Right ventricle myocardium inferior (tissue), 1 donor: ENCODE data around the gene GTF3C1. TPM values are rescaled to one million over a fixed set of nuclear protein-coding genes. Genes with fewer than 3 reads are reported as not detected.
"Not testable (repeated sequence)": the region's sequence is repeated elsewhere in the genome, so short reads cannot be mapped to it uniquely, and the experiment has no call there.

Experiments
- ATAC-seq: fragments of 200-7000 bp; cut with Tn5 transposase; one replicate; pipeline ENCODE4 v1.9.1; 2020; ENCODE audit warnings: mild to moderate bottlenecking, moderate library complexity
- DNase-seq: peaks from one replicate; pipeline ENCODE4 v3.0.0; 2021; ENCODE audit errors: missing footprints
- intact Hi-C: fragments of 100-400 bp; cut with DNase I; formaldehyde crosslinking; loops from one replicate; pipeline ENCODE4 v1.11.0; 2022
- total RNA-seq: library from RNA; stranded (reverse); fragmentation: NEBNext Ultra II Directional; extraction: Animal tissue kit (Norgen Biotek cat#: 25700); gene quantifications from one replicate; pipeline ENCODE4 v1.2.1, GENCODE V29; 2021
- donor health status: DM: no; HTN: yes; CAD: no; lungs with severe emphysema.

The GTF3C1 gene
- total RNA-seq, 1 donor from 2014 or later = 45.1 TPM

GRCh38 chr16:27458987-27459688 is 90.6 kb downstream of the GTF3C1 start:
- intact Hi-C loops = loop anchor here (5.0 to 10.0 kb wide), 3 partner anchors 237 to 1622 kb away; partner anchors contain the start of gene KDM8

GRCh38 chr16:27458258-27458657 is 91.5 kb downstream of the GTF3C1 start:
- ATAC-seq (no peak), DNase-seq (no peak)
- intact Hi-C loops = loop anchor here (5.0 to 10.0 kb wide), 3 partner anchors 236 to 1621 kb away; partner anchors contain the start of gene KDM8

More at GRCh38 chr16:27458987-27459688, 90.6 kb downstream of the GTF3C1 start:
- ATAC-seq (no peak), DNase-seq (no peak)

- not testable (repeated sequence) for DNase-seq
Observed at GRCh38 chr16:27457605-27457900, 92.2 kb downstream of the GTF3C1 start.

GRCh38 chr16:27455700-27456099 is 94.0 kb downstream of the GTF3C1 start:
- intact Hi-C loops = loop anchor here (2.0 to 10.0 kb wide), 5 partner anchors 87 to 1618 kb away; partner anchors contain the start of gene KDM8
- ATAC-seq = no peak
- DNase-seq = no peak

More at GRCh38 chr16:27457605-27457900, 92.2 kb downstream of the GTF3C1 start:
- intact Hi-C loops = loop anchor here (1.0 to 10.0 kb wide), 6 partner anchors 89 to 1620 kb away; partner anchors contain the start of gene KDM8
- not testable (repeated sequence) for ATAC-seq

GRCh38 chr16:27453494-27453825 is 96.3 kb downstream of the GTF3C1 start:
- intact Hi-C loops = loop anchor here (10.0 kb wide), 1 partner anchor 249 kb away; the partner anchor contains the start of gene KDM8
- DNase-seq (no peak), ATAC-seq (no peak)

GRCh38 chr16:27452569-27453493 is 96.9 kb downstream of the GTF3C1 start:
- intact Hi-C loops = loop anchor here (10.0 kb wide), 1 partner anchor 248 kb away; the partner anchor contains the start of gene KDM8
- ATAC-seq (no peak), DNase-seq (no peak)

GRCh38 chr16:27450196-27450549 is 99.5 kb downstream of the GTF3C1 start:
- intact Hi-C loops = loop anchor here (10.0 kb wide), 1 partner anchor 245 kb away; the partner anchor contains the start of gene KDM8
- DNase-seq (no peak), ATAC-seq (no peak)

- ATAC-seq (no peak), DNase-seq (no peak)
- intact Hi-C loops = loop anchor here (10.0 kb wide), 1 partner anchor 245 kb away; the partner anchor contains the start of gene KDM8
Observed at GRCh38 chr16:27449434-27450195, 100.1 kb downstream of the GTF3C1 start.

- no peak for DNase-seq
- intact Hi-C loops = no loop called here
- no peak for ATAC-seq
Observed at GRCh38 chr16:27448532-27449433, 100.9 kb downstream of the GTF3C1 start.

- intact Hi-C loops = no loop called here
- DNase-seq (no peak), ATAC-seq (no peak)
Observed at GRCh38 chr16:27447301-27447700, 102.4 kb downstream of the GTF3C1 start.

- ATAC-seq (no peak), DNase-seq (no peak)
- intact Hi-C loops = no loop called here
Observed at GRCh38 chr16:27446721-27447120, 103.0 kb downstream of the GTF3C1 start.

- DNase-seq (no peak), ATAC-seq (no peak)
- intact Hi-C loops = no loop called here
Observed at GRCh38 chr16:27445502-27446175, 104.1 kb downstream of the GTF3C1 start.

GRCh38 chr16:27444470-27444869 is 105.2 kb downstream of the GTF3C1 start:
- DNase-seq = no peak
- intact Hi-C loops = no loop called here
- ATAC-seq = no peak

- ATAC-seq = no peak
- DNase-seq = no peak
- intact Hi-C loops = no loop called here
Observed at GRCh38 chr16:27444015-27444414, 105.7 kb downstream of the GTF3C1 start.

- intact Hi-C loops = no loop called here
- no peak for DNase-seq
- ATAC-seq = no peak
Observed at GRCh38 chr16:27441998-27442397, 107.7 kb downstream of the GTF3C1 start.

- intact Hi-C loops = no loop called here
- ATAC-seq (no peak), DNase-seq (no peak)
Observed at GRCh38 chr16:27441276-27441675, 108.4 kb downstream of the GTF3C1 start.

GRCh38 chr16:27439271-27440018 is 110.3 kb downstream of the GTF3C1 start:
- intact Hi-C loops = no loop called here
- no peak for ATAC-seq
- no peak for DNase-seq
